Endothelial cell (in vitro differentiated cells): ENCODE data around the gene ME1. TPM values are rescaled to one million over a fixed set of nuclear protein-coding genes. Genes with fewer than 3 reads are reported as not detected.
"Not testable (repeated sequence)": the region's sequence is repeated elsewhere in the genome, so short reads cannot be mapped to it uniquely, and the experiment has no call there.

Experiments used
- DNase-seq: peaks from one replicate; pipeline ENCODE4 v3.0.0; 2021; ENCODE audit warnings: low spot score
- H3K27ac Mint-ChIP-seq: one replicate; pipeline ENCODE4 v1.8.0; 2021; ENCODE audit warnings: mixed read lengths, inconsistent platforms; ENCODE audit not compliant: unreplicated experiment
- H3K27me3 Mint-ChIP-seq: one replicate; pipeline ENCODE4 v1.8.0; 2021; ENCODE audit warnings: mild to moderate bottlenecking, moderate library complexity, mixed read lengths, inconsistent platforms; ENCODE audit not compliant: unreplicated experiment
- H3K36me3 Mint-ChIP-seq: one replicate; pipeline ENCODE4 v1.8.0; 2021; ENCODE audit warnings: mild to moderate bottlenecking, low read depth, mixed read lengths, inconsistent platforms; ENCODE audit not compliant: unreplicated experiment
- H3K4me1 Mint-ChIP-seq: one replicate; pipeline ENCODE4 v1.8.0; 2021; ENCODE audit warnings: mild to moderate bottlenecking, mixed read lengths, inconsistent platforms; ENCODE audit not compliant: unreplicated experiment
- H3K4me3 Mint-ChIP-seq: one replicate; pipeline ENCODE4 v1.8.0; 2021; ENCODE audit warnings: mild to moderate bottlenecking, mixed read lengths, inconsistent platforms; ENCODE audit not compliant: unreplicated experiment
- H3K9me3 Mint-ChIP-seq: one replicate; pipeline ENCODE4 v1.8.0; 2021; ENCODE audit warnings: mixed read lengths, inconsistent platforms; ENCODE audit not compliant: unreplicated experiment
- CTCF ChIP-seq: fragments of 200-600 bp; sonication (generic); IDR thresholded peaks from one replicate; pipeline ENCODE4 v1.5.0; 2021; ENCODE audit warnings: antibody characterized with exemption; ENCODE audit not compliant: unreplicated experiment
- total RNA-seq: library from RNA; stranded (reverse); fragmentation: NEBNext Ultra II Directional; extraction: Animal tissue kit (Norgen Biotek cat#: 25700); gene quantifications from one replicate; pipeline ENCODE4 v1.2.1, GENCODE V29; 2021; ENCODE audit not compliant: unreplicated experiment

Gene ME1
- total RNA-seq, 1 donor from 2014 or later, result 13.4 TPM

DNA sequence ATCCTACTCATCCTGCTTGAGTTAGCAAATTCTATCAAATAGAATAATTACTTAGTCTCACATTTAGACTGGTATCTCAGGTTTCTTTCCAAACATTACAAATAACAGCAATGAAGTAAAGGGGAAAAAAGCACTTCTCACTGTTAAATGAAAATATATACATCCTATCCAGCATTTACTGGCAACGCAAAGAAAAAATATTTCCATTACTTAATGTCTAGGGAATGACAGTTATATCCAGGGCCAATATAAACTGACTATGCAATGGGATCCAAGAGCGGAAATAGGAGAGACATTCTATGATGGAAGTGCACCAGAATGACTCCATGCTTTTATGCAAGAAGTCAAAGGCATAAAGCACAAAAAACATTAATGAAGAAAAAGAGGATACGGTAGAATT lies 60.3 kb downstream of the ME1 start:
- H3K4me1 Mint-ChIP-seq, result peaks cover 10% of the 10 kb centered on the region
- TF ChIP-seq CTCF, result no peak
- no peaks in the 10 kb centered on the region for H3K27me3 Mint-ChIP-seq
- H3K9me3 Mint-ChIP-seq, result no peaks in the 10 kb centered on the region
- H3K27ac Mint-ChIP-seq, result no peak overlapping the region
- no peaks in the 10 kb centered on the region for H3K36me3 Mint-ChIP-seq
- H3K4me3 Mint-ChIP-seq, result no peak overlapping the region
- no peak for DNase-seq

- no peaks in the 10 kb centered on the region for H3K36me3 Mint-ChIP-seq
- H3K9me3 Mint-ChIP-seq, result no peaks in the 10 kb centered on the region
- no peak for DNase-seq
- peaks cover 6% of the 10 kb centered on the region for H3K4me1 Mint-ChIP-seq
- no peak for TF ChIP-seq CTCF
- H3K27ac Mint-ChIP-seq, result no peak overlapping the region
- H3K4me3 Mint-ChIP-seq, result no peak overlapping the region
- no peaks in the 10 kb centered on the region for H3K27me3 Mint-ChIP-seq
Observed at GRCh38 chr6:83369692-83370091, 61.2 kb downstream of the ME1 start.

DNA sequence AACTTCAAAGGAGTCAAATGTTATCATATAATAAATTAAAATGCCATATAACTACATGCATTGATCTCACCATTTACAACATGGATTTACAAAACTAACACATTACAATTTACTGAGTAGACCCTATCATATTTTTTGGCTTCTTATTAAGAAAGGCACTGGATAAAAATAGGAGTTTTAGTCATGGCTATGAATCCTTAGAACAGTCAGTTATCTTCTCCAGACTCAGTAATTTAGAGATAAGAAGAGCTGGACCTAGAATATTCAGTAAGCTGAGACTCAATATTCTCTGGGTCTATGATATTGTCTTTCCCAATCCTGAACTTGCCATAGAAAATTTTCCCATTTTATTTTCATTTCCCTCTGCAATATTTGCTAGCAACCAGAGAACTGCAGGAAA lies 62.3 kb downstream of the ME1 start:
- H3K36me3 Mint-ChIP-seq, result no peaks in the 10 kb centered on the region
- no peak for TF ChIP-seq CTCF
- DNase-seq, result no peak

GRCh38 chr6:83367104-83367503 lies 63.7 kb downstream of the ME1 start:
- Mint-ChIP-seq H3K27me3 (no peaks in the 10 kb centered on the region), H3K4me1 (peaks cover 6% of the 10 kb centered on the region), H3K4me3 (no peak overlapping the region), H3K36me3 (peaks cover 2% of the 10 kb centered on the region), H3K9me3 (no peaks in the 10 kb centered on the region), H3K27ac (no peak overlapping the region)
- no peak for TF ChIP-seq CTCF
- no peak for DNase-seq

More for the DNA sequence above, 62.3 kb downstream of the ME1 start:
- Mint-ChIP-seq H3K9me3 (no peaks in the 10 kb centered on the region), H3K4me3 (no peak overlapping the region), H3K4me1 (peaks cover 6% of the 10 kb centered on the region), H3K27ac (no peak overlapping the region), H3K27me3 (no peaks in the 10 kb centered on the region)

DNA sequence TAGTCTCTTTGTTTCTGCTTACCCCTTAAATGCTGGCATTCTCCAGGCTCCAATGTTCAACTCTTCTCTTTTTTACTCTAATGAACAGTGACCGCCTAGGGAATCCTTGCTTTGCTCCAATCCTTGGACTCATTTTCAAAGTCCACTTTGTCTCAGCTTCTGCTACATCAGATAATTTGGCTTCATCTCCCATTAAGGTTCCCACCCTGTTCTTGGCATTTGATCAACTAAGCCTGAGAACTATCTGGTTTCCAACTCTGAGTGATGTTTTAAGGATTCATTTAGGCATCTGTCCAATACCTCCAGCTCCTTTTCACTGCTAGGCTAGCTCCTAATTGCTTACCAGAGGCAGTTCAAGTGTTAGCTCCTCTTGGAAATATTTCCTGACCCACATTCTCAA lies 64.9 kb downstream of the ME1 start:
- no peak for DNase-seq
- Mint-ChIP-seq H3K27ac (no peak overlapping the region), H3K36me3 (peaks cover 8% of the 10 kb centered on the region), H3K27me3 (no peaks in the 10 kb centered on the region), H3K9me3 (no peaks in the 10 kb centered on the region), H3K4me1 (peaks cover 6% of the 10 kb centered on the region), H3K4me3 (no peak overlapping the region)
- TF ChIP-seq CTCF, result no peak

- H3K27ac Mint-ChIP-seq, H3K9me3 Mint-ChIP-seq: not testable (repeated sequence)
- H3K36me3 Mint-ChIP-seq, result peaks cover 28% of the 10 kb centered on the region
Observed at GRCh38 chr6:83362349-83362748, 68.5 kb downstream of the ME1 start.

More at GRCh38 chr6:83362349-83362748, 68.5 kb downstream of the ME1 start:
- H3K4me1 Mint-ChIP-seq, DNase-seq, H3K4me3 Mint-ChIP-seq, H3K27me3 Mint-ChIP-seq: not testable (repeated sequence)
